GM18870 (cell line): ENCODE measurements around the gene CDON.
"Not testable (repeated sequence)": the region's sequence is repeated elsewhere in the genome, so short reads cannot be mapped to it uniquely, and the experiment has no call there.

Source experiments
- ATAC-seq: cut with Tn5 transposase; IDR thresholded peaks from one replicate; pipeline ENCODE4 v1.9.1; 2021; ENCODE audit warnings: moderate library complexity; ENCODE audit not compliant: unreplicated experiment

CDON gene

DNA sequence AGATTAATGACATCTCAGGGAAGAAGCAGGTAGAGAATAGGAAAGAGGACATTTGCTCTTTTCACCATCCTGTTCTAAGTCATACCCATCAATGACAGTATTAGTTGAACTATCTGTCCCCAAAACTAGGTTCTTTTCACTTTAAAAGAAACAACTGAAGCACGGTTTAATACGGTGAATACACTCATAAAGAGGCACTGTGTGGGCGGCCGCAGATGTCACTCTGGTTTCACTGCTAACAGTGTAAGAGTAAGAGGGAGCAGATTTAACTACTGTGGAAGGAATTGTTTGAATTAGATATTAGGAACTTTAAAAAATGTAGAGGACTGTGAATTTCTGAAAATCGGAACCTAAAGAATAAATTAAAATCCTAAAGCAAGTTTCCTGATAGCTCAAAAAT is 67.4 kb downstream of the CDON start:
- peak; percentile 57 for ATAC-seq

DNA sequence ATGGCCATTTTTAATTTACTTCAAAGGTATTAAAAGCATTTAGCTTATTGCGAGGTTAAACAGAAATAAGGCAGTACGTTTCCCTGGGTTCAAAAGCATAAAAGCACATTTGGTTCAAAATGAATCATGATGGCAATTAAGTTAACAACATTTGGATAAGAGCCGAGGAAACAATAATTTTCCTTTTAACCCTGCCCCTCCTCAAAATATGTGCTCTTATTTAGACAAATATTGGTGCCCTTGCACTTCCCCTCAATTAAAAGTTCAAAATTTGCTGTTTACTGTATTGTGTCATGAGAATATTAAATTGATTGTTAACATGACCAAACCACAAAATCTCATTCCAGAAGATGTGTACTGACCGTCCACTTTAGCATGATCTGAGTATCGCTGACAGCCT is 68.2 kb downstream of the CDON start:
- ATAC-seq, result no peak

DNA sequence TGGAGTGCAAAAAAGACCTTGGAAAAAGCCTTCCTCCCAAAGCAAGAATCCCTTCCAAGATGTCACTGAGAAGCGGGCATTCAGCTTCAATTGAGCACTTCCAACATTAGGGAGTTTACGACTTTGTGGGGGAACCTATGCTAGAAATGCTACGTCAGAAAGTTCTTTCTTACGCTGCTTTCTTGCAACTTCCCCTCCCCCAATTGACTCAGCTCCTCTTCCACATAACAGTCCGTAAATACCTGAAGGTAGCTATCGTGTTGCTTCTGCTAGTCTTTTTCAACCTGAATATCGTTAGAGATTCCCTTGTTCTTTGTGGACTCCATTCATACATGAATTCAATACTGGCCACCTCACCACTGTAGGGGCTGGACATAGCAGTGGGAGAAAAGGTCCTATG is 69.8 kb downstream of the CDON start:
- ATAC-seq, result no peak

DNA sequence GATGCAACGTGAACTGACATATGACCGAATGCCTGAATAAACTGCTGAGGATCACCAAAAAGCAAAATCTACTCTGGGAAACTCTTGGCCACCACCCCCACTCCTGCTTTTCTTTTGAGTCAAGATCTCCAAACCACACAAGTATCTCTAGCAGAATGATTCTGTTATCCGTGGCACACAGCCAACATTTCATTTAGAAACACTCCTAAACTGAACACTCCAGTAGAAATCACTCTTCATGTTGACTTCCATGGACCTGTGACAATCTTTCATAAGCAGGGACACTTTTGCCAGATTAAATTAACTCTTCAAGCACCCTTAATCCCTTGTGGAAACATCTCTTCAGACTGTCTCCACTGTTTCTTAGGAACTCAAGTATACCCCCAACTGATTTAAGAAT is 72.4 kb downstream of the CDON start:
- ATAC-seq, result no peak

DNA sequence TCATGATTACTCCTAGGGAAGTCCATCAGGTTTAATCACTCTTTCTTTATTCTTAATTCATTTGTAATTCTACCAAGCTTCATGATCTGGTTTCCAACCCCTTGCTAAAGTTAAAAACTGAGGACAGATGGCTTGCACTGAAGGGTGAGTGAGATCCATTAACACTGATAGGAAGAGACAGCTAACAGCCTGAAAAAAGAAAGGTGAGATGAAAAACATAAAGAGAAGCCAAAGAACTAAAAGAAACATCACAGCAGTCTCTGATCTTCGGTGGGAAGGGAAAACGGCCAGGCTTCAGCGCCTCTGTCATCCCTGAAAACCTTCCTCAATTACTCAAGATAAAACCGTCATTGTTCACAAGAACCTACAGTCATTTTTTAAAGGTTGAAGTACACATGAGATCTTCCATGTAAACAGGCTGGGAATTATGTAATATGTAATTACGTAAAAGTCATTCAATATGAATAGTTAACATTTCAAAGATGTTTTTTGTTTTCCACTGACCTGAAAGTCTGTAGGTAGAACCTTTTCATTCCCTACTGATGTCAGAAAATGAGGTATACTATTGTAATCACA is 75.5 kb downstream of the CDON start:
- no peak for ATAC-seq

DNA sequence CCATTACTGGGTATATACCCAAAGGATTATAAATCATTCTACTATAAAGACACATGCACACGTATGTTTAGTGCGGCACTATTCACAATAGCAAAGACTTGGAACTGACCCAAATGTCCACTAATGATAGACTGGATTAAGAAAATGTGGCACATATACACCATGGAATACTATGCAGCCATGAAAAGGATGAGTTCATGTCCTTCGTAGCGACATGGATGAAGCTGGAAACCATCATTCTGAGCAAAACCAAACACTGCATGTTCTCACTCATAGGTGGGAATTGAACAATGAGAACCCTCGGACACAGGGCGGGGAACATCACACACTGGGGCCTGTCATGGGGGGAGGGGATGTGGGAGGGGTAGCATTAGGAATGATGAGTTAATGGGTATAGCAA is 76.7 kb downstream of the CDON start:
- not testable (repeated sequence) for ATAC-seq

DNA sequence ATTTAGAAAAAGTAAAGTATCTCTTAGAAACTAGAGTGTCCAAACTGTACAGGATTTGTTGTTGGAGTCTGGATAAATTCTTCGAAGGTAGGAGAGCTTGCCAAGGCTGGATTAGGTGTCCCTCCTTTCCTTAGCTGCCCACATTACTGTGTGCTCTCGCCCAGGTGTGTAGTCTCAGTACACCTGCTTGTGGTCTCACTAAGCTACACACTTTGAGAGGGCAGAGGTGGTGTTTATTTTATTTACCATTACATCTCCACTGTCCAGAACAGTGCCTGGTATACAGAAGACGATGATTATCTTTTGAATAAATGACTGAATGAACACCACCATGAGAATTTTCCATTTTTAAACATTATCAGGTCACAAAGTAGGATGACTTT is 80.3 kb downstream of the CDON start:
- ATAC-seq, result no peak

DNA sequence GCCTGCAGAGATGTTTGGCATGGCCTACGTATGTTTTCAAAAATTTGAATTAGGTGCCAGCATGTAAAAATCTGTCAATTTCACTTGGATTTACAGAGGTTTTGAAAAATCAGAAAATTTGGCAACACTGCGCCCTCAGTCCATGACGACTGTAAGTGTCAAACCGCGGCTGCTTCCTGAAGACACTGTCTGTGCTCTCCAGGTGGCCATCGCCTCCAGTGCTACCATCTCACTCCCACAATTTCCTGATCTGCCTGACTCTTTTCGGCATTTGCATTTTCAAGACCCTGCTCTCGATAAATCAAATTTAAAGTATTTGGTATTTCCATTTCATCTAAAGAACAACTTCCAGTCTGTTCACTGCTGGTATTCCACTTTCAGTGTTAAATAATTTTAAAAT is 82.2 kb downstream of the CDON start:
- ATAC-seq, result no peak

DNA sequence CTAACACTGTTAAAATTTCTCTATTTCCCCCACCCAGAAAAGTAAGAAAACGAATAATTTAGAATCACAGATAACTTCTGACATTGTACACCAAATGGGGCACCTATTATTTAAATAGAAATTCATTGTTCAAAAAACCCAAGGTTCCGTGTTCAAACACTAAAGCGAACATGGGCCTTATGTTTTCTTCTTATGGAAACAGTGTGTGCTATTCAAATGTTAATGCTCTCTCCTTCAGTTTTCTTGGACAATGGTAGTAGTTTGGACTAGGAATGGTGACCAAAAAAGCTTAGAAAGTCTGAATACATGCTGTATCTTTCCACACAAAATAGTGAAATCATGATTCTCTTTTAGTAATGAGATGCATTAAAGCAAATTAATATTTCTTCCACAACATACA is 83.2 kb downstream of the CDON start:
- ATAC-seq, result no peak

DNA sequence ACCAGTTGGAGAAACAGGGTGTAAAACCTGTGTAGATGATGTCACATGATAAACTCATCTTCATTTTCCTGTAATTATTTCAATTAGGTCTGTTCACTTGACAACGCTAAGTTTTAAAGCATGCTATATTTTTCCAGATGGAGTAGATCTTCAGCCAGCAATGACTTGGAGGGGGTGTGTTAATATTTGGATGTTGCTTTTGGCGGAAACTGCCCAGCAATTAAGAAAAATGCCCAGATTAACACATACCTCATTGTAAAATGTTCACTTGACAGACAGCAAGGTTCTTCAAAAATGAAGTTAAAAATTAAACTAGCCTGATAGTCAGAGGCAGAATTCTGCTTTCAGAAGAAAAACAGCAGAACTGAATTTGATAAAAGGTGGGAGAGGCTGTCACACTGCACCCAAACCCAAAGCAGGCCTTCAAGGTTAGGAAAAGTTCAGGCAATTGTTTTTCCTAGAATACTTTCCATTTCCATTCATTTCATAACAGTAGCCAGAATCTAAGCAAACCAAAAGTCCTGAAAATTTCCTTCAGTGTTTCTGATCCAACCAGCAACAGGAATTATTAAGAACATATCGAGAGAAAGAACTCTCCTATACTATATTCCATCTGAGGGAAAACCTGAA is 83.8 kb downstream of the CDON start:
- no peak for ATAC-seq

DNA sequence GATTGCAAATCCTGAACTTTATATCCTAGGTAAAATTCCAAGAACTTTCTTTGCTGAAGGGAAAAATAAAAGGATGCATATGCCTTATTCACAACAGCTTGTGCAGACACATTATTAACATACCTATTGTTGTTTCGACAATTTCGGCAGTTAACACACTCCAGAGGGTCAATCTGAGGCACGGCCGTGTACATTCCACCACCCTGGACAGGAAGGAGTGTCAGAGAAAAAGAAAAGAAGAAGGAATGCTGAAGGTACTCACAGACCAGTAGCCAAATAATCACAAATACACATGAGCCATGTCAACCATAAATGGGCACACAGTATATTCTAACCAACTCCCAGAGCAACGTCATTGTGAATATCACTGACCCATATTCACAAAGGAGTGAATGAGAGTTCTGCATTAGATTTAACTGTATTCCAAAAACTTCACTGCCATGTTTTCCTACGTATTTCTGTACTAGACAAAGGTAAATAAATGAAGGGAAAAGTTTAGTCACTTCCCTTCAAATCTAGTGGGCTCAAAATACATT is 84.4 kb downstream of the CDON start:
- no peak for ATAC-seq

DNA sequence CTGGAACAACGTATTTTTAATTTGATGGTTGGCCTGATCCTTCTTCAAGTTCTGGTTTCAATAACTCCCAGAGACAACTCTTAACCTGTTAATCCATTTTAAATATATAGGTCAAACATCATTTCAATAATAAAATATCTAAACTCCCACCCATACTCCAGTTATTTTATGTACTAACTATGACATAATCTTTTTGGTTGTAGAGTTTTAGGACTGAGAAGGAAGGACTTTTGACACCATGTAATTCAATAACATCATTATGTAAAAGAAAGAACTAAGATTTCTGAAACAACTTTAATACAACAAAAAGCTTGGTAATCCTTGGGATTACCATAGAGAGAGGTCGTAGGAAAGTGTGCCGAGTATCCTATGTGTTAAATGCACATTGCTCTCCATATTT is 85.3 kb downstream of the CDON start:
- no peak for ATAC-seq

DNA sequence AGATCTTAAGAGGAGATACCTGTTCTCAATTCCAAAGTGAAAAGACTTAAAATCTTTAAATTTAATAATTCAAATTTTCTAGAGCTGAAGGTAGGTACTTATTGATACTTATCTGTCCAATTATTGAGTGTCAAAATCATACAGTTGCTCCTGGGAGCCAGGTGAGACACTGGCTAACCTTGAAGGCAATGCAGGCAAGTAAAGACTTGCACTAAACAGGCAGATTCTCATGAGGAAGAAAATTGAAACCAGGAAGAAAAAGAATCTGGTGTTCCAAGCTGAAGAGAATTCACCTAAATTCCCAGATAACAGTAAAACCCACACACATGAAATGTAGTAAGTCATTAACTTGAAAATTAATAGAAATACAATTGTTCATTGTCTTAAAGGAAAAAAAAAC is 86.5 kb downstream of the CDON start:
- ATAC-seq, result no peak

DNA sequence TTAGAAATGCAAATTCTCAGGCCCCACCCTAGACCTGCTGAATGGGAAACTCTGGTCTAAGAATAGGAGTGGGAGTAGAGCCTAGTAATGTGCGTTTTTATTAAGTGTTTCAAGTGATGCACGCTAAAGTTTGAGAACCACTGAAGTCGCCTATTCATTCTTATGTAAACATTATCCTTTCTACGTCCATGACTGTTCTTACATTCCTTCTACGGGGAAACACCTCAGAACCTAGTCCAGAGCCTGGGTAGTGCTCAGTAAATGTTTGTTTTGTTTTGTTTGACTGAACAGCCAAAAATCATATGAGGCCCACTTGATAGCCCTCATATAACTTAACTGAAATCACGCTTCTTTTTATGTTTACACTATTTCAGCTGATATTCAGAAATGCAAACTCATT is 87.0 kb downstream of the CDON start:
- no peak for ATAC-seq

DNA sequence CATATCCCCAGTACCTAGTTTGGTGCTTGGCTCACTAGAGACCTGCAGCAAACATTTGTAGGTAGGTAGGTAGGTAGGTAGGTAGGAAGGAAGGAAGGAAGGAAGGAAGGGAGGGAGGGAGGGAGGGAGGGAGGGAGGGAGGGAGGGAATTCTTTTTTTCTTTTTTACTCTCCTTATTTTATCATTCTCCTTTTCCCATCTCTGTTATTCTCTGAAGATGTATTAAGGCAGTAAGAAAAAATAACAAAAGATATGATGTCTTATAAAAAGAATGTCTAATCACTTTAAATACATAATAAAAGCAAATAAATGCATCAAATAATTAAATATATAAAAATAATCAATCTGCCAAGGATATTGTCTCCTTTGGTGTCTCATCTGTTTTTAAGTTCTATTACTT is 88.4 kb downstream of the CDON start:
- no peak for ATAC-seq

DNA sequence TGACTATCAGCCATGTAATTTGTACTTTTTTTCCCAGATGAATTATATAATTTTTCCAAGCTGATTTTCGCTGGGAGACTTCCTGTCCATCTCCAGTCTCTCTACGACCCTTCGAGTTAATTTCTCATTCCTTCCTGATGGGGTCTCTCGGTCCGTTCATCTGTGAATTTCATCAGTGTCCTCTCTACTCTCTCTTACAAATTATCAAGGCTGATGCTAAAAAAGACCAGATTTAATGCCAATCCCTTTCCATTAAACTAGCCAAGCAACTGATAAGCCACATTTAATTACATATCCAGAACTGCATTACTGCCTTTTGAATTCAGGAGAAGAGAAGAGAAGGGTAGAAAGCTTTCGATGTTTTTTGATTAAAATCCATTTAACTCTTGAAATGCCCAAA is 91.0 kb downstream of the CDON start:
- no peak for ATAC-seq

DNA sequence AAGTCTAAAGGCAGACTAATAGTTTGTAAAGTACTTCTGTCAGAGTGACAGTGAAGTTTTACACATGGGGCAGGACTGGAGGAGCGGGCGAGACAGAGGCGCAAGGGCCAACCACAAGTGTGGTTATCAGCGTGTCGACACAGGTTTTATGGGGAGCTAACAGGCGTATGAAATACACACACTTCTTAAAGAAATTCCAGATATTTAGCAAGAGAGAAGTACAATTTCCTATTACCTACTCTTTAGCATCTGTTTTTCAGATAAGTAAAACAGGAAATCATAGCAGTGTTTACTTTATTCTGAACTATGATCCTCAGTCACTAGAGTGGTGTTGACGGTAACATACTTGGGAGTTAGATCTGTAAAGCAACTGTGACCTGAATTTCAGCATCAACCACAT is 94.3 kb downstream of the CDON start:
- no peak for ATAC-seq

DNA sequence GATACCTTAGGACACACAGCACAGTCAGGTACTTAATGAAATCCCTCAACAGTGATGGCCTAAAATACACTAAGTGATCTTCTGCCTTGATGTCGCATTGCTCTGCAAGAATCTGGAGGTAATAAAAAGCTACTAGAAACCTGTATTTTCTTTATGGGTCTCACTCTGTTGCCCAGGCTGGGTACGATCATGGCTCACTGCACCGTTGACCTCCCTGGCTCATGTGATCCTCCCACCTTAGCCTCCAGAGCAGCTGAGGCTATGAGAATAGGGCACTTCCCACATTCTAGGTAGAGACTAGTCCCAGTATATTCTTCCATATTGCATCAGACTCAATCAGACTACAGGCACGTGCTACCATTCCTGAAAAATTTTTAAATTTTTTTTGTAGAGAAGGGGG is 95.2 kb downstream of the CDON start:
- ATAC-seq, result no peak

DNA sequence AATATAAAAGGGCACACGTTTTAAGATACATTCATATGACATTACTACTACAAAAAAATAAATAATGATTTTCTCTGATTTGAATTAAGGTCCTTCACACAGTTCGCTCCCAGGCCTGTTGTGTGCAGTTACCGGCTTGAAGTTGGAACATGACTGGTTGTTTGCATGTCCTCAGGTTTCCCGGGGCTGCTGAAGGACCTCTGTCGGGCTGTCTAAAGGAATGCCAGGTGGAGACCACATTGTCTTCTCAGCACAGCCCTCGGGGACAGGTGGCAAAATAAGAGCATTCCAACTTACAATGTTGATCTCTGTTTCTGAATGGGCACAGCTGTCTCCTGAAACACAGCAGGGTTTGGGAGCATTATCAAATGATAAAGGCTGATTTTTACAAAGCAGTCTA is 101.9 kb downstream of the CDON start:
- ATAC-seq, result no peak

DNA sequence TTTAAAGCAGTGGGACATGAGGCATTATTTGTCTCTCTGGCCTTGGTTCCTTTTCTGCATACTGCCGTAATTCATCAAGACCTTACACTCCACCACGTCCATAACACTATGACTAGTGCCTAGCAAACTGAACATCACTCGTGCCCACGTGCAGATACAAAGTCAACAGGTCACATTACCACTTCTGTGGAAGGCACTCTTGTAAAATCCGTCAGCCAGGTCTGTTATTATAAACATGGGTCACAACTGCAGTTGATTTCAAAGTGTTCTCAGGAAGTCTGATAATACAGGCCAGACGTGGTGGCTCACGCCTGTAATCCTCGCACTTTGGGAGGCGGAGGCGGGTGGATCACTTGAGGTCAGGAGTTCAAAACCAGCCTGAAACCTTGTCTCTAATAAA is 102.7 kb downstream of the CDON start:
- ATAC-seq, result no peak

DNA sequence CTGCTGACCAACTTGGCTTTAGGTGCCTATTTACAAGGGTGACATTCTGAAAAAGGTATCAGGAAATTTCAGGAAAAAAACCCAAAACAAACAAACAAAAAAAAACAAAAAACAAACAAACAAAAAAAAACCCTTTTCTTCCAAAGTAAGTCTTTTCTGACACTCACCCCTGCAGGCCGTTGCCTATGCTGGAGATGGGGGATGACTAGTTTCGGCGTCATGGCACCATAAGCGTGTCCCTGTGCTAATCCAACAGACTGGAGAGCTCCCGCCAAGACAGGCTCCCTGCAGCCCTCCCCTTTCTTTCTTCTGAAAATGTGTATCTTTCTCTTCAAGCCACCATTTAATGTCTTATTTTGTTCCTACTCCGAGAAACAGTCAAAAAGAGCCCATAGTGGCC is 103.2 kb downstream of the CDON start:
- no peak for ATAC-seq

DNA sequence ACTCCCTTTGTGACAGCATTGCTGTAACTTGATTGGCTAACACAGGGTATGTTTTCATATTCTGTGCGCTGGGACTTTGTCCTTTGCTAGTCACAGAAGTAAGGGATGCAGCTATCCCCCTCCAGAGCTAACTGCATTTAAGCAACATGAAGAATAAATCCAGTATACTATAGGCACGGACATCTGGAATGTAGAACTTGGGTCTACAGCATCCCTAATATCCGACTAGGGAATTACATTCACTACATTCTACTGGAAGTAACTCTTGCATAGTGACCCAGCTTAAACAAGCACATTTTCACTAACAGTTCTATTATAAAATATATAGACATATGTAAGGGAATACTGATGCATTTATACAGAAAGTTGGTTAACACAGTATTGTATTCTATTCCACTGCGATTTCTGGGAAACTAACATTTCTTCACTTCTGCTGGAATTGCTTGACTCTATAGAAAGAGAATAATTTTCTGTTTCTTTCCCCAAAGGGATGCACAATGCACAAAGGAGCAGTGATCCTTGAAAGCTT is 103.7 kb downstream of the CDON start:
- ATAC-seq, result no peak
